ENCODE results near the gene WDR7.
A peak's percentile ranks its signal among the peaks of the same experiment; 100 is the strongest.

Gene WDR7

GRCh38 chr18:56721031-56721430 is 69.9 kb downstream of the WDR7 start:
- Histone ChIP-seq H3K79me2 (ENCODE audit: low read length) (no peaks in the 10 kb centered on the region), H3K4me2 (ENCODE audit: low read length) (no peak overlapping the region), H3K27me3 (ENCODE audit: low read depth, low read length) (no peaks in the 10 kb centered on the region), H3K9me3 (ENCODE audit: insufficient read depth, low read length) (no peaks in the 10 kb centered on the region), H4K20me1 (ENCODE audit: insufficient read depth, low read length) (no peaks in the 10 kb centered on the region), H3K4me3 (ENCODE audit: low read length) (no peak overlapping the region), H2AFZ (ENCODE audit: low read depth, low read length) (no peak overlapping the region), H3K27ac (ENCODE audit: low read length) (no peak overlapping the region), H3K9ac (ENCODE audit: low read length) (no peak overlapping the region), H3K36me3 (replicated peaks; ENCODE audit: low read depth, low read length) (no peaks in the 10 kb centered on the region), H3K4me1 (ENCODE audit: low read length) (peaks cover 12% of the 10 kb centered on the region)
- TF ChIP-seq EZH2phosphoT487 (IDR thresholded peaks at IDR 0.05; ENCODE audit: low read depth) (no peak), CTCF (IDR thresholded peaks at IDR 0.05; ENCODE audit: low read depth, low read length) (no peak)

GRCh38 chr18:56721491-56721890 is 70.3 kb downstream of the WDR7 start:
- Histone ChIP-seq H3K79me2 (ENCODE audit: low read length) (no peaks in the 10 kb centered on the region), H3K4me3 (ENCODE audit: low read length) (no peak overlapping the region), H3K9me3 (ENCODE audit: insufficient read depth, low read length) (no peaks in the 10 kb centered on the region), H3K4me2 (ENCODE audit: low read length) (no peak overlapping the region), H4K20me1 (ENCODE audit: insufficient read depth, low read length) (no peaks in the 10 kb centered on the region), H3K27ac (ENCODE audit: low read length) (no peak overlapping the region), H3K4me1 (ENCODE audit: low read length) (peaks cover 12% of the 10 kb centered on the region), H3K36me3 (replicated peaks; ENCODE audit: low read depth, low read length) (no peaks in the 10 kb centered on the region), H3K27me3 (ENCODE audit: low read depth, low read length) (no peaks in the 10 kb centered on the region), H3K9ac (ENCODE audit: low read length) (no peak overlapping the region), H2AFZ (ENCODE audit: low read depth, low read length) (no peak overlapping the region)
- TF ChIP-seq EZH2phosphoT487 (IDR thresholded peaks at IDR 0.05; ENCODE audit: low read depth) (no peak), CTCF (IDR thresholded peaks at IDR 0.05; ENCODE audit: low read depth, low read length) (no peak)

- Histone ChIP-seq H4K20me1 (ENCODE audit: insufficient read depth, low read length) (no peaks in the 10 kb centered on the region), H2AFZ (ENCODE audit: low read depth, low read length) (no peak overlapping the region), H3K4me2 (ENCODE audit: low read length) (peak overlapping the region; percentile 19), H3K4me1 (ENCODE audit: low read length) (peaks cover 12% of the 10 kb centered on the region), H3K4me3 (ENCODE audit: low read length) (no peak overlapping the region), H3K27ac (ENCODE audit: low read length) (no peak overlapping the region), H3K9ac (ENCODE audit: low read length) (no peak overlapping the region), H3K27me3 (ENCODE audit: low read depth, low read length) (no peaks in the 10 kb centered on the region), H3K9me3 (ENCODE audit: insufficient read depth, low read length) (no peaks in the 10 kb centered on the region), H3K36me3 (replicated peaks; ENCODE audit: low read depth, low read length) (no peaks in the 10 kb centered on the region), H3K79me2 (ENCODE audit: low read length) (no peaks in the 10 kb centered on the region)
- no peak for TF ChIP-seq EZH2phosphoT487 (IDR thresholded peaks at IDR 0.05; ENCODE audit: low read depth)
- no peak for TF ChIP-seq CTCF (IDR thresholded peaks at IDR 0.05; ENCODE audit: low read depth, low read length)
Measured at GRCh38 chr18:56722518-56722917, 71.4 kb downstream of the WDR7 start.

- H3K4me1 ChIP-seq (ENCODE audit: low read length): peaks cover 12% of the 10 kb centered on the region
Measured at GRCh38 chr18:56723068-56723467, 71.9 kb downstream of the WDR7 start.

More at GRCh38 chr18:56723068-56723467, 71.9 kb downstream of the WDR7 start:
- Histone ChIP-seq H3K36me3 (replicated peaks; ENCODE audit: low read depth, low read length) (no peaks in the 10 kb centered on the region), H3K9me3 (ENCODE audit: insufficient read depth, low read length) (no peaks in the 10 kb centered on the region), H3K4me3 (ENCODE audit: low read length) (no peak overlapping the region), H3K27ac (ENCODE audit: low read length) (no peak overlapping the region), H2AFZ (ENCODE audit: low read depth, low read length) (no peak overlapping the region), H3K9ac (ENCODE audit: low read length) (no peak overlapping the region), H3K27me3 (ENCODE audit: low read depth, low read length) (no peaks in the 10 kb centered on the region), H3K4me2 (ENCODE audit: low read length) (no peak overlapping the region), H3K79me2 (ENCODE audit: low read length) (no peaks in the 10 kb centered on the region), H4K20me1 (ENCODE audit: insufficient read depth, low read length) (no peaks in the 10 kb centered on the region)
- no peak for TF ChIP-seq CTCF (IDR thresholded peaks at IDR 0.05; ENCODE audit: low read depth, low read length)
- TF ChIP-seq EZH2phosphoT487 (IDR thresholded peaks at IDR 0.05; ENCODE audit: low read depth): no peak

Data from OCI-LY3 (cell line).